NOMO-1 treated with DMSO at 0.1 percent for 48 hours (cell line): ENCODE results near the gene FAM111A.

ENCODE experiments used
- DNase-seq: peaks from one replicate; lab custom pipeline; 2025; ENCODE audit not compliant: unreplicated experiment; lab: John Stamatoyannopoulos, UW

The FAM111A gene

DNA sequence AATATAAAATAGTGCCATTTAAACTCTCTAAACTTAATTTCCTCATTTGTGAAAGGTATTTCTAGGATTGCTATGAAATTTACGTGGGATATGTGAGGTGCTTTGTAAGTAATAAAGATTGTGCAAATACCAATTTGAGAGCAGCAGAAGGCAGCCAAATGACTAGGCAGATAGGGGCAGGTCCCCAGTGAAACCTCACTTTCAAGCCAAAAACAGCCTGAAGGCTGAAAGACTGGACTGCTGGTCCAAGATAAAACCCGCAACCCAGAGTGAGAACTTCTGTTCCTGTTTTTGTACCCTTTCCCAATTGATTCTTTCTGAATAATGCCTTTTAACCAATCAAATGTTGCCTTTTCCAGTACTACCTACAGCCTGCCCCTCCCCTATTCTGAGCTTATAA lies 36.5 kb downstream of the FAM111A start:
- DNase-seq: no peak

DNA sequence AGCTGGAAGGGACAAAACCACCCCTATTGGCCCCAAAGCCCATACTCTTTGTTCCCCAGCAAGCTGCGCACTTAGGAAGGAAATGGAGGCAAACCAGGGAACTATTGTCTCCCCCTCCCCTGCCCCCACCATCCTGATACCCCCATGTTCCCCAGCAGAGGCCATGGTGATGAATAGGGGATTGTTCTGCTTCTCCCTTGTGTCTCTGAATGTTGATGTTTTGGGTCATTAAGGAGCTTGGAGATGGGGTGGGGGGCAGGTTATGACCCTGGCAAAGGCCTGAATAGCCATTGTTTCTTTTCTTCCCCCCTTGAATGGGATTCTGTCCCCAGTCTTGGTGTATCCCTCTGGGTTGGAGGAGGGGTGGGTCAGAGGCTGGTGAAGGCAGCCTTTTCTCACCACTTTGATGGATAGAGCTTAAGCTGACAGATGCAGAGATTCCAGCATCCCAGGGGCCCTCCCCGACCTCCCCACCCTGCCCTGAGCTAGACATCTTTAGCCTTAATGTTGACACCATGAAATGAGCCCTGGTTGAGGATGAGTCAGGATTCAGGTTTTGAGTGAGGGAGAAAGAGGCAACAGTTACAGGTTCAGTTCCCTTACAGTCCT lies 37.6 kb downstream of the FAM111A start:
- DNase-seq: no peak

DNA sequence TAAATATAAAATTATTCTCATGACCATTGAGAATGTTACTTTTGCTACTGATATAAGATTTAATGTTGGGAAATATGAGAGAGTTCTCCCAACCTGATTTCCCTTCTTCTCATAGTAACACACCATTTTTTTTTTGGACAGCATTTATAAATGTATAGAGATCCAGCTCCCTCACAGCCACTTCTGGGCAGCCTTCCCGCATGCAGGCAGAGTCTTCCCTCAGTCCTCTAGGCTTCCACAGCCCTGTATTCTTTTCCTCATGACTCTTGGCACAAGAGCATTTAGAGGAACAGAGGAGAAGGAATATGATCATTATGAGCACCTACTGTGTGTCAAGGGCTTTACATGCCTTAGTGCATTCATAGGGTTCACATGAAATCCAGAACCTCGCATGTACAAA lies 38.3 kb downstream of the FAM111A start:
- no peak for DNase-seq

DNA sequence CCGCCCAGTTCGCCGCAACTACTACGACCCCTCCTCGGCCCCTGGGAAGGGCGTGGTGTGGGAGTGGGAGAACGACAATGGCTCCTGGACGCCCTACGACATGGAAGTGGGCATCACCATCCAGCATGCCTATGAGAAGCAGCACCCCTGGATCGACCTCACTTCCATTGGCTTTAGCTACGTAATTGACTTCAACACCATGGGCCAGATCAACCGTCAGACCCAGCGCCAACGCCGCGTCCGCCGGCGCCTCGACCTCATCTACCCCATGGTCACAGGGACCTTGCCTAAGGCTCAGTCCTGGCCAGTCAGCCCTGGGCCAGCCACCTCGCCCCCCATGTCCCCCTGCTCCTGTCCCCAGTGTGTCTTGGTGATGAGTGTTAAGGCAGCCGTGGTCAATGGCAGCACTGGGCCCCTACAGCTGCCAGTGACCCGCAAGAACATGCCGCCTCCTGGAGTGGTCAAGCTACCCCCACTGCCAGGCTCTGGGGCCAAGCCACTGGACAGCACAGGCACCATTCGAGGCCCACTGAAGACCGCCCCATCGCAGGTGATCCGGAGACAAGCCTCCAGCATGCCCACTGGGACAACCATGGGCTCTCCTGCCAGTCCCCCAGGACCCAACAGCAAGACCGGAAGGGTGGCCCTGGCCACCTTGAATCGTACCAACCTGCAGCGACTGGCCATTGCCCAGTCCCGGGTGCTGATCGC lies 39.2 kb downstream of the FAM111A start:
- DNase-seq: no peak

DNA sequence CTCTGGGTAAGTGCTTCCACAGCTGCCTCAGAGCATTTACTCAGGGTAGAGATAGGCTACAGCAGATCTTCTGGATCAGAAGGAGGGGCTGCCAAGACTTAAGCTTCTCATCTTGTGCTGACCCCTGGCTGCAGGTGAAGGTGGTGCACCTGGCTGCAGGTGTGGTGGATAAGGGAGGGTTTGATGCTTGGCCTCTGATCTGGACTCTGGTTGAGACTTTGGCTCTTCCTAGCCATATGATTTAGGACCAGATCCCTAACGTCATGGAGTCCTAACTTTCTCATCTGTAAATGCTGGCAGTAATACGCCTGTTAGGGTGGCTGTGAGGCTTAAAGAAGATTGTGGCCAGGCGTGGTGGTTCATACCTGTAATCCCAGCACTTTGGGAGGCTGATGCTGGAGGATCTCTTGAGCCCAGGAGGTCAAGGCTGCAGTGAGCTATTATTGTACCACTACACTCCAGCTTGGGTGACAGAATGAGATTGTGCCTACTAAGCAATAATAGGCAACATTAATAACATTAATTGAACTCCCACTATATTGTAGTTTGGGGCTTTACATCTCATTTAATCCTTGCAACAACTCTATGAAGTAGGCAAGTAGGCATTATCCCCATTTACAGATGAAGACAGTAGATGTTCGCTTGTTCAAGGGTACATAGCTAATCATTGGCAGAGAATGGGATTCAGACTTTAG lies 39.9 kb downstream of the FAM111A start:
- DNase-seq: no peak

DNA sequence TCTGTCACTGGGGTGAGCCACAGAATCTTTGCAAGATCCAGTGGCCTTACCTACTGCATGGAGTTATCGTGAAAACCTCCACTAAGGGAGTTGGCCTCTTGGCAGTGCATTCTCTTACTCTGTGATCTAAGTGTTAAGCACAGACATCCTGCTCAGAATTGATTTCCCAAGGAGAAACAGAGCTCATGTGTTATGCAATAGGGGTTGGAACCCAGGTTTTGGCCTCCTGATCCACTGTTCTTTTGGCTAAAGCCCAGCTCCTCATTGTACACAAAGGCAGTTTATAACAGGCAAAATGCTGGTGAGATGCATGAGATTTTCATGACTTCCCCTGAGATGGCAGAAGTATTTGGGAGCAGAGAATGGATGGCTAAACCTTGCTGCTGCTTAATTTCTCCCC lies 41.1 kb downstream of the FAM111A start:
- no peak for DNase-seq

DNA sequence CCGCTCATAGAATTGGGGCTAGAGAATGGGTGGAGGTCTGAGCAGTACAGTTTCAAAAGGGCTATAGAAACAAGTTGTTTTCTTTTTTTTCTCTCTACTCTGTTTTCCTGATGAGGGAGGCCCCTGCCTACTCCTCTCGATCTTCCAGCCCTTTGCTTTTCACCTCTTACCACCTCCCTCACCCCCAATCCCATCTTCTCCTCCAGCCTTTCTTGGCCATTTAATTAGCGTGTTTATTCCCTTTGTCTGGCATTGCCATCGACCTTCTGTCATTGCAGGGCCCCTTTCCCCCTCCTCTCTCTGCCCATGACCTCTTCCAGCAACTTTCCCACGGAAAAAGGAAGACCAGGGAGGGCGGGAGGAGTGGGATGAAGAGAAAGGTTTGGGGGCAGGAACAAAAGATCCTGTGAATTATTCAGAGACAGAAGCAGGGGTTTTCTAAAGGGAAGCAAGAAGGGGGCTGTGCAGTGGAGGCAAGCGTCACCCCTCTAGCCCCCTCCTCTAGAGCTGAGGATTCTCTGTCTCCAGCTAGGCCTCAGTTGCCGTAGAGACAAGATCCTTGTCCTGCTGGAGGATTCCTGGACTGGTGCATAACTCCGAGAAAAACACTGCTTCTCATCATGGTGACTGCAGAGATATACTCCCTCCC lies 42.2 kb downstream of the FAM111A start:
- no peak for DNase-seq

DNA sequence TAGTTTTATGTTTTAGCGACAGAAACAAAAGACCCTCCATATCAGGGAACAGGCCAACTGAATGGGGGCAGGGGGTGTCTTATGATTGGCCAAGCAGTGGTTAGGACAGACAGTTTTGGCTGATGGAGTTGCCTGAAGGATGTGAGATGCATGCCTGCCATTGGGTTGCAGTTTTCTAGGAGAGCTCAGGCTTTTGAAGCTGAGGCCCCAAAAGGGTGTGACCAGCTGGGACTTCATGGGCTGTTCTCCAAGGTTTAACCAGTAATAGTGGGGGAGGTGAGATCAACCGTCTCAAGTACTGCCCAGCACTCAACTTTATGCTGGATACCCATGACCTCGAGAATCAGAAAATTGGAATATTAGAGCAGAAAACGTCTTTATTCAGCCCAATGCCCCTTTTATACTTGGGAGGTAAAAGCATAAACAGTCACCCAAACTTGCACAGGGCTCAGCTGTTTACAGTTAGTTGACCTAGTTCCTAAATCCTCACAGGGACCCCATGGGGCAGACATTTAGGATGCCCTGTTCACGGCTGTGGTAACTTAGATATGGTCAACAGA lies 42.8 kb downstream of the FAM111A start:
- DNase-seq: no peak

DNA sequence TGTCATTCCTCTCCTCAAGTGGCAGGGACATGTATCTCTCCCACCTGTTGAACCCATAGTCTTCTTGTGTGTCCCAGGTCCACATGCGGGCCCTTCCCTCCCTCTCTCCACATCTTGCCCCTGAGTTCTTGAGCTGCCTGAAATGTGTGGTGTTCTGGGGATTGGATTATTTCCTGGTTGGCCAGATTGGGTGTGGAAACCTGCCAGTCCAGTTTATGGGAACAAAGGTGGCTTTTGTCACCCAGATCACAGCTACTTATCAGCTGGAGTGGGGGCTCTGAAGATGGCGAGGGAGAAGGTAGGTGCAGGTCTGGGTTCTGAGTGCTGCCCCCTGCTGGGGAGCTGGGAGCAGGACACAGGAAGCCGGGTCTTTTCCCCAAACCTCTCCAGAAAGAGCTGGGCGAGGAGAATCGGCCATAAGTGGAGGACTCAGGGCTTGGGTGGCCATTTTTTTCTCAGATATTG lies 43.5 kb downstream of the FAM111A start:
- DNase-seq: no peak

DNA sequence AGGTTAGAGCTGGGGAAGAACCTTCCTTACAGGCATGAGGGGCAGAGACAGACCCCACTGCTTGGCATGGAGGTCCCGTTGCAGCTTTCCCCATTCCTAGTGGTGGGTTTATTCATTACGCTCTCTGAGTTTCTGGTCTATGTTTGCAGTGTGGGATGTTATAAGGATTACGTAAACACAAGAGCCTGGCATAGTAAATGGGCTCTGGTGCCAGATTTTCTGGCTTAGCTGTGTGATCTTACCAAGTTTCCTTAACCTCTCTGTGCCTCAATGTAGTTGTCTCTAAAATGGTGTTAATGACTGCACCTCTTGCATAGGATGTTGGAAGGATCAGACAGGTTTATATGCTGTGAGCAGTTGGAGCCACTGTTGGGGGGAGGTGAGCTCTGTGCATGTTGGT lies 44.4 kb downstream of the FAM111A start:
- DNase-seq: no peak

DNA sequence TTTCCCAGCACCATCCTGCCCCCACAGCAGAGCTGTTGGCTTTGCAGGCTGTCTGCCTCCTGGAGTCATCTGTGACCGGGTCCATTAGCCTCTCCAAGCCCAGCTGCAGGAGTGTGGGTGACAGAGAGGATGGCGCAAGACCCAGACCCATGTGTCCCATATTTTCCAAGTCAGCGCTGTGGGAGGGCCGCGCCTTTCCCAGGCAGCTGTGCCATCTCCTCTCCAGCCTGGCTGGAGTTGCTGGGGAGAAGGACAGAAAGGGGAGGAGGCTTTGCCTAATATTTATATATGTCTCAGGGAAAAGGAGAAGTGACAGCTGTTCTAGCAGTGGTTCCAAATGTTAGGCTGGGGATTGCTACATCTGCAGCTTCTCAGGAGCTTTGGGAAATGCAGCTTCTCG lies 44.9 kb downstream of the FAM111A start:
- no peak for DNase-seq

DNA sequence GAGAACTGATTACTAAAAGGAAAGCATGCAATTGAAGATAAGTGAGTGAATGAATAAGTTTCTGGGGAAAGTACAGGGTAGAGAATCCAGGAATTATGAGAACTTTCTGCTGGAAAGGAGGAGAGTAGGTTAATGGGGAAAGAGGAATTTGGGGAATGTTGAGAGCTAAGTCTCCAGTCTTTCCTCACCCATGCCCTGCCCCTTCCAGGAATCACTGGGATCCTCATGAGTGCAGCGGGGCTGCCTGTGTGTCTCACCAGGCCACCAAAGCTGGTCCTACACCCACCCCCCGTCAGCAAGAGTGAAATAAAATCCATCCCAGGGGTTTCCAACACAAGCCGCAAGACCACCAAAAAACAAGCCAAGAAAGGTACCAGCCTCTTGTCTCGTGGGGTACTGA lies 46.3 kb downstream of the FAM111A start:
- DNase-seq: no peak

DNA sequence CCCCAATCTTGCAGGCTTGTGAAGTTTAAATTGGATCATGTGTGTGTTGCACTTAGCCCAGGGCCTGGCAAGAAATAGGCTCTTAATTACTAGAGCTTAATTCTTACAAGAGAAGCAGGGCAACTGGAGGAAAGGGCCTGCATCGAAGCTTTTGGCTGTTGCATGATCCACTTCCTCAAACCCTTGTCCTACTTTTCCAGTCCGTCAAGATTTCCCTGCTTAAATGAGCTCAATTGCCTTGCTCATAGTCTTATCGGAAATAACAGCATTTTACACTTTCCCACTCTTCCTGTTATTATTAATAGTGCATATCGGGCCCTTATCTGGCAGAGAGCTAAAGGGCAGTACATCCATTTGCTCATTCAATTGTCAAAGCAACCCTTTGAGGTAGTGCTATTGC lies 47.3 kb downstream of the FAM111A start:
- no peak for DNase-seq

DNA sequence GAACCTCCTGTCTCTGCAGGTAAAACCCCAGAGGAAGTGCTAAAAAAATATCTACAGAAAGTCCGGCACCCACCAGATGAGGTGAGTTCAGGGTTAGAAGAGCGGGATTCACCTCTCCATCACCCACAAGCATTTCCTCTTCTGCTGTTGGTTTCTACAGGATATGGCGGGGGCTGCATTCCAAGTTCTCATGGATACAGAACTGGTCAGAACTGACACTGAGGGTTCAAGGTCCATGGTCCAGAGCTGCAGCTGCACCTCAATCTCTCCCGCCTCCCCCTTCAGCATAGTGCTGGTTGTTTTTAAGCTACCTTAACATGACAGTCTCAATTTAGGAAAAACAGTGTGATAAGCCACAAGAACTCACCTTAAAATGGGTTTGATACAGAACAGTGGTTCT lies 48.4 kb downstream of the FAM111A start:
- no peak for DNase-seq

DNA sequence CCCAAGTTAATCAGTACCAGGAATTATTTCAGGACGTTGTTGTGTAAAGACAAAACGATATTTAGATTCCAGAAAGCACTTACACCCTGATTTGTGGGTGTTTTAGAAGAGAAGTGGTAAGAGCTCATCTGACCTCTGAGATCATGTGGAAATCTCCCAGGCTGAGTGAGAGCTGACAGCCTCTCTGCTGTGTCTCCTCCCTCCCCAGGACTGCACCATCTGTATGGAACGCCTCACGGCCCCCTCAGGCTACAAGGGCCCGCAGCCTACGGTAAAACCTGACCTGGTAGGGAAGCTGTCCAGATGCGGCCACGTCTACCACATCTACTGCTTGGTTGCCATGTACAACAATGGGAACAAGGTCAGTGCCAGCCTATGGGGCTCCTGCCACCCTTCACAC lies 49.2 kb downstream of the FAM111A start:
- no peak for DNase-seq

DNA sequence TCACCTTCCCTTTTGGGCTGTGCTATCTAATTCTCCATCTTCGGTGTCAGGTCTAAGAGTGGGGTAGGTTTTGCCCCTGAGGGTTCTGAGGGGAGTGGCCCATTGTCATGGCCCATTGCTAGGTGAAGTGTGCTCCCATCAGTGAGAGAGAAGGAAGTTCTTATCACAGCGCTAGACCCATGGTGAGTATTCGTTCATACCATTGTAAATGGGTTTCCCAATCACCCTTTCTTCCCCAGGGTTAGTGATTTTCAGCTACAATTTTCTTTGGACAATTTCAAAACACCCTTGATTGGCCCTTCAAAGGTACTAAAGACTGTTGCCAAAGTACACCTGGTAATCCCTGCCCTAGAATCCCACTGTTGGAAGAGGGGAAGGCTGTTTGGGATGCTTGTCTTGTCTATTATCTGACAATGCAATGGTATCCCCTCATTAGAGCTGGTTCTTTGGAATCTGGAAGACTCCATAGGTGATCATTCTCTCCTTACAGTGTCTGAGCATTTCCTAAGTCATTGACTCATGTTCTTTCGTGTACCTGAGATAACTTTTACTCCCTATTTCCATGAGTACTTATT lies 49.9 kb downstream of the FAM111A start:
- DNase-seq: no peak

DNA sequence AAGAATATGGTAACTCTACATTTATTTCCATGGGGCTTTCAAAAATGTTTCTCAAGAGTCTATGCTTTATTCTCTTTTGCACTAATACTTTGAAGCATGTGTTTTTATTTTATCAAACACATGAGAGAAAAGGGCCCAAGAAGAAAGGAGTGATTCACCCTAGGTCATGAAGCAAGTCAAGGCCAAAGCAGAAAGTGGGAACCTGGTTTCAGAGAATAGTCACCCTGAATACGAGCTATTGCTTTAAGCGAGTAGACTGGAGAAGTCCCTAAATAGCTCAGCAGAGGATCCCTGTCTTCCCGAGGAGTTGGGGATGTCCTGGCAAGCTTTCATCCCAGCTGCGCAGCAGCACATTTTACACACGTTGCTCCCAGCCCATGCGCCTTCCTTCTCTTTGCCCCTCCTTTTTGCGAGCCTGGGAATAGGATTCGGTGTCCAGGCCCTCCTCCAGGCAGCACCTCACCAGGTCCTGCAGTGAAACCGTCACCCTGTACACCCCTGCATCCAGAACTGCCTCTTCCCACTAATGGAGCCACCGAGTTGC lies 51.0 kb downstream of the FAM111A start:
- no peak for DNase-seq

DNA sequence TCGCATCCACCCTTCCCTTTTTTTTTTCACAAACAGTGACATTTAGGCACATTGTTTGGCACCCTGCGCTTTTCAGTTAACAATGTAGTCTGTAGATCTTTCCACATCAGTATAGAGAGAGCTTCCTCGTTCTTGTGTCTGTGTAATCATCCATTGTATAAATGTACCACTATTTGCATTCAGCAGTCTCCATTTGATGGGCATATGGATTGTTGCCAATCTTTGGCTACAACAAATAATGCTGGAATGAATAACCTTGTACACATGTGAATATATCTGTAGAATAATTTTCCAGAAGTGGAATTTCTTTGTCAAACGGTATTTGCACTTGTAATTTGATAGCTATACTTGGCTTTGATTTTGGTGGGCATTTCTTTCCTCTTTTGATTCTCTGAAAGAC lies 52.9 kb downstream of the FAM111A start:
- DNase-seq: no peak

DNA sequence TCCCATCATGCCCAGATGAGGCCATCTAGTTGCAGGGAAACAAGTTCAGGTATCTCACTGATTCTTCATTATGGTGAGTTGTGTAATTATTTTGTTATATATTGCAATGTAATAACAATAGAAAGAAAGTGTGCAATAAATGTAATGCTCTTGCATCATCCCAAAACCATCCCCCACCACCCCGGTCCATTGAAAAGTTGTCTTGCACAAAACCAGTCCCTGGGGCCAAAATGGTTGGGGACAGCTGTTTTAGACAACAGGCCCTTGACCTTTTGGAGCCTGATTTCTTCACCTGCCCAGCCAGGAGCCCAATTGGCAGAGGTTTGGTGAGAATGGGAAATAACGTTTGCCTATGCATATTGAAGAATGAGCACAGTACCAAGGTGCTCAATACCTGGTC lies 54.1 kb downstream of the FAM111A start:
- DNase-seq: no peak

DNA sequence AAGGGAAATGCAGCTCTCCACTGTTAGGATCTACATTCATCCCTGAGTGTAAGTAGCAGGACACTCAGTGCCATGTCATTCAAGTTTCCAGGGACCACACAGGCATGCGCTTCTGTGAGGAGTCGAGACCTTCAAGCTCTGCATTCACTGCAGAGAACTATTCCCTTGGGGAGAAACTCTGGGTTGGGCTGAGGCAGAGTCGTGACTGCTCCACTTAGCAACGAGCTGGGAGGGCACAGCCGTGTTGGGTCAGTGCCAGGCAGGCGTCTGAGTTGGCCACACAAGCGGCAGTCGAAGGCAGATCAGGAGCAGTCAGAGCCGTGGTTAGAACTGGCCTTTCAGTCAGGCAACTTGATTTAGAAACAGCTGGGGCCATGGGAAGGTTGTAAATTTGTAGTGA lies 55.3 kb downstream of the FAM111A start:
- DNase-seq: no peak

DNA sequence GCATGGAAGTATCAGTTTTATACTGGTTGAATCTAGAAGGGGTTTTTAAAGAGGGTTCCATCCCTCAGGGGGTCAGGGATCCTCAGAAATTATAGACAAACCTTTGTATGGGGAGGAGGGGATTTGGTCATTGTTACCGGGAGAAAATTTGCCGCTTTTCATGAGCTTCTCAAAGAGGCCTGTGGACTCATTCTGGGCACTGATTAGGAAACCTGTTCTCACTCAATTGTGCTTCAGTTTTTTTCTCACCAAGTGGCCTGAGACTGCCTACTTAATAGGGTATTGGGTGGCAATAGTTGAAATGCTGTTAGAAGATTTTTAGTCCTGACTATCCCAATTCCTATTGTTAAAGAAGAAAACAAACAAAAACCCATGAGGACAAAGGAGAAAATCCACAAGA lies 56.1 kb downstream of the FAM111A start:
- DNase-seq: no peak
